Effector CD8-positive, alpha-beta T cell (primary cell): ENCODE data around the gene EFHC2.

Experiments
- DNase-seq: peaks from one replicate; lab custom pipeline; 2025; lab: John Stamatoyannopoulos, UW

EFHC2 gene

GRCh38 chrX:44147130-44147529 lies 196.3 kb downstream of the EFHC2 start:
- no peak for DNase-seq

GRCh38 chrX:44144177-44144945 lies 199.1 kb downstream of the EFHC2 start:
- no peak for DNase-seq

GRCh38 chrX:44143061-44143602 lies 200.3 kb downstream of the EFHC2 start:
- no peak for DNase-seq

GRCh38 chrX:44130189-44130588 lies 213.3 kb downstream of the EFHC2 start:
- no peak for DNase-seq

- DNase-seq: no peak
Measured at GRCh38 chrX:44113337-44113736, 230.1 kb downstream of the EFHC2 start.

GRCh38 chrX:44106864-44107263 lies 236.6 kb downstream of the EFHC2 start:
- no peak for DNase-seq

GRCh38 chrX:44105228-44105913 lies 238.1 kb downstream of the EFHC2 start:
- no peak for DNase-seq

GRCh38 chrX:44104699-44105098 lies 238.8 kb downstream of the EFHC2 start:
- DNase-seq: no peak

- no peak for DNase-seq
Measured at GRCh38 chrX:44101281-44101680, 242.2 kb downstream of the EFHC2 start.

GRCh38 chrX:44099366-44099765 lies 244.1 kb downstream of the EFHC2 start:
- no peak for DNase-seq
